GM12878 (cell line): ENCODE results near the gene ASB15. TPM values are rescaled to one million over a fixed set of nuclear protein-coding genes. Genes with fewer than 3 reads are reported as not detected.

Experiments used
- ATAC-seq: fragments of 200-7000 bp; cut with Tn5 transposase; 3 replicates; pipeline ENCODE4 v1.9.1; 2020; ENCODE audit warnings: mild to moderate bottlenecking, moderate library complexity
- BruUV-seq: library from RNA; stranded (reverse); fragments of 400-500 nt; replicated peaks from 2 replicates; lab custom pipeline; 2021; lab: Mats Ljungman, UMichigan
- CTCF ChIA-PET: fragments of 300-600 bp; sonication (Branson Sonifier 250); formaldehyde crosslinking; extraction: SDS; loops from one replicate; lab custom pipeline; 2021; ENCODE audit warnings: inconsistent platforms; lab: Yijun Ruan, JAX
- POLR2A ChIA-PET: fragments of 350-600 bp; formaldehyde crosslinking; extraction: SDS; loops from one replicate; lab custom pipeline; 2021; ENCODE audit warnings: inconsistent platforms; lab: Charles Lee
- RAD21 ChIA-PET: fragments of 300-600 bp; sonication (Branson Sonifier 250); formaldehyde crosslinking; loops from one replicate; lab custom pipeline; 2023; ENCODE audit warnings: antibody characterized with exemption; ENCODE audit not compliant: unreplicated experiment; lab: Charles Lee
- SMC1A ChIA-PET: fragments of 300-600 bp; sonication (Branson Sonifier 250); formaldehyde crosslinking; loops from one replicate; lab custom pipeline; 2023; ENCODE audit not compliant: unreplicated experiment, uncharacterized antibody; lab: Charles Lee
- DNase-seq: peaks from one replicate; pipeline ENCODE4 v3.0.0-alpha.2; 2011; ENCODE audit warnings: low read depth, low spot score
- FAIRE-seq: peaks from 3 replicates; lab custom pipeline; 2011; peaks lifted over from hg19 to GRCh38; lab: Jason Lieb, UNC
- H2AFZ ChIP-seq: 2 replicates; pipeline ENCODE4 v1.6.0; 2011; ENCODE audit warnings: low read depth, low read length, control low read depth; ENCODE audit not compliant: control insufficient read depth
- H3K27ac ChIP-seq: 2 replicates; pipeline ENCODE4 v1.5.1; 2011; ENCODE audit warnings: control low read depth; ENCODE audit not compliant: control insufficient read depth, insufficient read depth
- H3K27me3 ChIP-seq, 2 experiments: replicated peaks in 1 of 2; 2 replicates each; pipeline versions ENCODE4 v1.6.0 to v1.6.1; 2011; ENCODE audit warnings: low read length in 1 of 2; ENCODE audit not compliant: control insufficient read depth in 2 of 2, insufficient read depth in 2 of 2
- H3K36me3 ChIP-seq, 2 experiments: 2 replicates each; pipeline ENCODE4 v1.5.1; 2011; ENCODE audit warnings: low read length in 1 of 2; ENCODE audit not compliant: control insufficient read depth in 2 of 2, insufficient read depth in 2 of 2
- H3K4me1 ChIP-seq: 2 replicates; pipeline ENCODE4 v1.6.1; 2011; ENCODE audit warnings: mild to moderate bottlenecking, low read length, moderate library complexity, mixed read lengths; ENCODE audit not compliant: control insufficient read depth, insufficient read depth
- H3K4me2 ChIP-seq: 2 replicates; pipeline ENCODE4 v1.6.0; 2011; ENCODE audit warnings: control low read depth; ENCODE audit not compliant: control insufficient read depth, insufficient read depth
- H3K4me3 ChIP-seq: fragments of 200-600 bp; sonication (generic); 2 replicates; pipeline ENCODE4 v1.5.1; 2016
- H3K79me2 ChIP-seq: 2 replicates; pipeline ENCODE4 v1.6.0; 2011; ENCODE audit warnings: low read length; ENCODE audit not compliant: control insufficient read depth, insufficient read depth
- H3K9ac ChIP-seq: 2 replicates; pipeline ENCODE4 v1.8.0; 2011; ENCODE audit warnings: low read length, control low read depth, mixed read lengths; ENCODE audit not compliant: control insufficient read depth, insufficient read depth
- H3K9me3 ChIP-seq: replicated peaks from 3 replicates; pipeline ENCODE4 v1.5.1; 2011; ENCODE audit warnings: mild to moderate bottlenecking, low read length; ENCODE audit not compliant: control insufficient read depth, insufficient read depth
- H4K20me1 ChIP-seq: 2 replicates; pipeline ENCODE4 v1.6.0; 2011; ENCODE audit not compliant: control insufficient read depth, insufficient read depth
- CREM ChIP-seq: IDR thresholded peaks from 2 replicates; pipeline ENCODE4 v1.6.1; 2014; ENCODE audit warnings: antibody characterized with exemption, low read depth
- DPF2 ChIP-seq: fragments of 450-650 bp; IDR thresholded peaks from 2 replicates; pipeline ENCODE4 v1.6.1; 2017; ENCODE audit warnings: mild to moderate bottlenecking
- HDGF ChIP-seq: fragments of 450-650 bp; IDR thresholded peaks from 2 replicates; pipeline ENCODE4 v1.6.1; 2016; ENCODE audit warnings: antibody characterized with exemption
- KDM1A ChIP-seq: fragments of 200-600 bp; sonication (generic); IDR thresholded peaks from 2 replicates; pipeline ENCODE4 v1.6.1; 2016; ENCODE audit warnings: borderline replicate concordance
- LARP7 ChIP-seq: fragments of 450-650 bp; IDR thresholded peaks from 2 replicates; pipeline ENCODE4 v1.6.1; 2017; ENCODE audit warnings: mild to moderate bottlenecking
- MEF2A ChIP-seq: IDR thresholded peaks from 2 replicates; pipeline ENCODE4 v1.6.1; 2011; ENCODE audit warnings: low read depth, mild to moderate bottlenecking, low read length, moderate library complexity; ENCODE audit not compliant: insufficient read depth
- MTA2 ChIP-seq: fragments of 450-650 bp; IDR thresholded peaks from 2 replicates; pipeline ENCODE4 v1.6.1; 2016; ENCODE audit warnings: low read depth, mild to moderate bottlenecking, moderate library complexity
- NRF1 ChIP-seq: conservative IDR thresholded peaks from 2 replicates; pipeline ENCODE4 v1.6.1; 2011; ENCODE audit warnings: mild to moderate bottlenecking, low read depth, low read length, improper control_type of control experiment
- SMAD5 ChIP-seq: IDR thresholded peaks from 2 replicates; pipeline ENCODE4 v1.6.1; 2016; ENCODE audit warnings: antibody characterized with exemption, low read depth
- SMARCA5 ChIP-seq: fragments of 450-650 bp; IDR thresholded peaks from 2 replicates; pipeline ENCODE4 v1.6.1; 2017; ENCODE audit warnings: mild to moderate bottlenecking
- USF2 ChIP-seq: IDR thresholded peaks from 2 replicates; pipeline ENCODE4 v1.6.1; 2011; ENCODE audit warnings: low read depth, low read length, improper control_type of control experiment, borderline replicate concordance
- WRNIP1 ChIP-seq: IDR thresholded peaks from 2 replicates; pipeline ENCODE4 v1.6.1; 2011; ENCODE audit warnings: low read depth, low read length, improper control_type of control experiment, borderline replicate concordance
- ZNF274 ChIP-seq: IDR thresholded peaks from one replicate; pipeline ENCODE4 v1.8.0; 2011; ENCODE audit not compliant: insufficient read length, insufficient read depth
- ZNF384 ChIP-seq: IDR thresholded peaks from 2 replicates; pipeline ENCODE4 v1.6.1; 2012; ENCODE audit warnings: low read depth, mild to moderate bottlenecking, low read length, improper control_type of control experiment, borderline replicate concordance
- ZNF622 ChIP-seq: fragments of 450-650 bp; IDR thresholded peaks from 2 replicates; pipeline ENCODE4 v1.6.1; 2017; ENCODE audit warnings: mild to moderate bottlenecking, inconsistent platforms
- WGBS: methylation state at CpG from one replicate; pipeline ENCODE4 v1.1.6; 2016; ENCODE audit warnings: low lambda C conversion rate; ENCODE audit not compliant: insufficient replicate concordance, insufficient coverage; ENCODE audit errors: missing lambda C conversion rate; 5-methylcytosine and 5-hydroxymethylcytosine counted together
- in situ Hi-C: fragments of 300-500 bp; cut with MboI; formaldehyde crosslinking; loops from 9 replicates; pipeline ENCODE4 v1.14.3; 2018; ENCODE audit warnings: mixed read lengths
- intact Hi-C: fragments of 100-400 bp; cut with micrococcal nuclease; formaldehyde crosslinking; loops from one replicate; pipeline ENCODE4 v1.14.2; 2022; ENCODE audit not compliant: unreplicated experiment
- polyA plus RNA-seq, 11 experiments: library from polyadenylated mRNA; depleted of rRNA in 4 of 11; unstranded in 6 of 11; stranded (reverse) in 5 of 11; fragments of >200 nt; fragmentation: Nextera tagmentation in 4 of 11; fragmentation: Illumina TruSeq in 1 of 11; extraction: Ambion mirVana in 4 of 11; extraction: Trizol in 1 of 11; gene quantifications; 1 replicate in 1 of 11; 2 replicates in 10 of 11; pipeline versions ENCODE4 v1.2.1 to v1.2.3, GENCODE V29; 2011 to 2016; ENCODE audit warnings: inconsistent platforms in 2 of 11, missing spikeins in 2 of 11, low read depth in 1 of 11
- total RNA-seq, 4 experiments: library from RNA; depleted of rRNA in 3 of 4; stranded (reverse); fragments of >200 nt in 3 of 4; fragmentation: Illumina TruSeq in 1 of 4; extraction: Trizol in 1 of 4; gene quantifications; 2 replicates each; pipeline versions ENCODE4 v1.2.1 to v1.2.3, GENCODE V29; 2013 to 2021

The ASB15 gene
- total and polyA plus RNA-seq, 10 of the 15 experiments (the other 5 are each of a cell fraction or from before 2014, with no cell fraction given) = not detected

GRCh38 chr7:123637203-123637602 is 35.6 kb downstream of the ASB15 start:
- Histone ChIP-seq H3K9me3 (no peaks in the 10 kb centered on the region), H3K36me3 (no peaks in the 10 kb centered on the region), H4K20me1 (no peaks in the 10 kb centered on the region), H3K4me2 (no peak overlapping the region), H3K4me3 (no peak overlapping the region), H3K79me2 (no peaks in the 10 kb centered on the region), H3K27ac (no peak overlapping the region), H3K9ac (no peak overlapping the region), H2AFZ (no peak overlapping the region), H3K27me3 (no peaks in the 10 kb centered on the region; a peak in 1 of 4 replicates), H3K4me1 (no peaks in the 10 kb centered on the region)
- in situ Hi-C loops = no loop called here
- WGBS = 11% methylated on average over 3 of the region's 3 CpGs
- ChIA-PET SMC1A (interaction anchor here (1.4 to 3.5 kb wide), 4 partner anchors 13 to 235 kb away, joined by 4 to 14 read pairs (median 7); no protein-coding TSS in a partner anchor), RAD21 (interaction anchor here (1.2 to 1.5 kb wide), 2 partner anchors 229 to 235 kb away, joined by 5 read pairs; no protein-coding TSS in a partner anchor), POLR2A (interaction anchor here (0.5 to 0.6 kb wide), 2 partner anchors 281 to 909 kb away, joined by 3 to 7 read pairs; no protein-coding TSS in a partner anchor), CTCF (interaction anchor here (0.9 to 3.2 kb wide), 5 partner anchors 8 to 235 kb away, joined by 3 to 25 read pairs (median 7); no protein-coding TSS in a partner anchor)
- TF ChIP-seq HDGF (no peak), LARP7 (no peak), ZNF622 (no peak), USF2 (no peak), SMAD5 (no peak), ZNF384 (no peak), MTA2 (no peak), KDM1A (no peak), WRNIP1 (no peak), SMARCA5 (no peak), ZNF274 (no peak), DPF2 (no peak), MEF2A (no peak), CREM (no peak), NRF1 (no peak)
- no peak for ATAC-seq
- intact Hi-C loops = loop anchor here (5.0 kb wide), 1 partner anchor 230 kb away; no protein-coding TSS in a partner anchor
- no peak for FAIRE-seq
- no peak for DNase-seq
- BruUV-seq = no TSS peak
